Peyer's patch (tissue), 4 donors: ENCODE measurements around the gene CYB5B. TPM values are rescaled to one million over a fixed set of nuclear protein-coding genes. Genes with fewer than 3 reads are reported as not detected.

Source experiments
- DNase-seq, 3 donors: peaks; one replicate each; pipeline ENCODE4 v3.0.0-alpha.2; 2017 to 2019
- H3K27ac ChIP-seq, 4 donors: fragments of 200-600 bp; sonication (generic); one replicate each; pipeline ENCODE4 v1.5.1; 2016 to 2019
- H3K27me3 ChIP-seq, 2 donors: fragments of 200-600 bp; sonication (generic); one replicate each; pipeline ENCODE4 v1.5.1; 2019
- H3K36me3 ChIP-seq, 3 donors: fragments of 200-600 bp; sonication (generic); one replicate each; pipeline ENCODE4 v1.5.1; 2016 to 2019
- H3K4me1 ChIP-seq, 4 donors: fragments of 200-600 bp; sonication (generic); one replicate each; pipeline ENCODE4 v1.5.1; 2016 to 2019
- H3K4me3 ChIP-seq, 4 donors: fragments of 200-600 bp; sonication (generic); 1 replicate in 3 of 4; 2 replicates in 1 of 4; pipeline ENCODE4 v1.5.1; 2016 to 2019; ENCODE audit warnings: mild to moderate bottlenecking in 1 of 4
- H3K9me3 ChIP-seq, 4 donors: fragments of 200-600 bp; sonication (generic); one replicate each; pipeline ENCODE4 v1.5.1; 2016 to 2019; ENCODE audit warnings: mild to moderate bottlenecking in 1 of 4
- POLR2A ChIP-seq, 2 donors: fragments of 450-650 bp; IDR thresholded peaks; one replicate each; pipeline ENCODE4 v1.5.1; 2017; ENCODE audit warnings: antibody characterized with exemption in 2 of 2, mild to moderate bottlenecking in 2 of 2, moderate library complexity in 2 of 2
- total RNA-seq, 4 donors: library from RNA; depleted of rRNA; stranded (reverse); fragments of >200 nt; gene quantifications; one replicate each; pipeline ENCODE4 v1.1.0, GENCODE V29; 2016
- TF ChIP-seq, protein P1 (sequence below), 6 experiments: fragments of 450-650 bp in 4 of 6; fragments of 200-600 bp in 2 of 6; sonication (generic) in 1 of 6; IDR thresholded peaks; one replicate each; pipeline ENCODE4 v1.5.1; 2017 to 2019; ENCODE audit warnings: antibody characterized with exemption in 6 of 6, mild to moderate bottlenecking in 3 of 6, moderate library complexity in 1 of 6

Gene CYB5B
- total RNA-seq, 4 donors from 2014 or later, result 62.7 to 95.7 (median 65.7) TPM

DNA sequence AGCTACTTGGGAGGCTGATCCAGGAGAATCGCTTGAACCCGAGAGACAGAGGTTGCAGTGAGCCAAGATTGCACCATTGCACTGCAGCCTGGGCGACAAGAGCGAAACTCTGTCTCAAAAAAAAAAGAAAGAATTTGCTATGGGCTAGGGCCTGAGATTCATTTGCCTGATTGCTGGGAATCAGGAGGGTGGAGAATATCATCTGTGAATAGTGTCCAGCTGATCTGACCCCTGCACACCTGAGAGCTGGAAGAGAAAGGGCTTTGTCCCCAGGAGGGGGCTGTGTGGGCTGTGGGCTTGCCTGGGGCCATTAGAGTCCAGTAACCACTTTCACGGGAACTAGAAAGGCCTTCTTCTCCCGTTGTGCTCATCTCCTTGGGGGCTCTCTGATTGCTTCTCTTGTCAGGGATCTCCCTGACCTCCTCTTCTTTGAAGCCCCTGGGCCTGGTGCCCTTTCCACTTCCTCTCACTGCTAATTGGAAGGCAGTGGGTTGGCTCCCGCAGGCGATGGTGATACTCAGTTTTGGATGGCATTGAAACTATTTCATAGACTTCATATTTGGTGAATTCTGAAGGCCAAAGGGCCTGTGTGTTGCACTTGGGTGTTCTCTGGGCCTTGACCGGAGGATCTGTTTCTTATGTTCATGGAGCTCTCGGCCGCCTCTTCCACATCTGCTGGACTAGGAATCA lies 75.3 kb downstream of the CYB5B start:
- TF ChIP-seq, protein P1, sequence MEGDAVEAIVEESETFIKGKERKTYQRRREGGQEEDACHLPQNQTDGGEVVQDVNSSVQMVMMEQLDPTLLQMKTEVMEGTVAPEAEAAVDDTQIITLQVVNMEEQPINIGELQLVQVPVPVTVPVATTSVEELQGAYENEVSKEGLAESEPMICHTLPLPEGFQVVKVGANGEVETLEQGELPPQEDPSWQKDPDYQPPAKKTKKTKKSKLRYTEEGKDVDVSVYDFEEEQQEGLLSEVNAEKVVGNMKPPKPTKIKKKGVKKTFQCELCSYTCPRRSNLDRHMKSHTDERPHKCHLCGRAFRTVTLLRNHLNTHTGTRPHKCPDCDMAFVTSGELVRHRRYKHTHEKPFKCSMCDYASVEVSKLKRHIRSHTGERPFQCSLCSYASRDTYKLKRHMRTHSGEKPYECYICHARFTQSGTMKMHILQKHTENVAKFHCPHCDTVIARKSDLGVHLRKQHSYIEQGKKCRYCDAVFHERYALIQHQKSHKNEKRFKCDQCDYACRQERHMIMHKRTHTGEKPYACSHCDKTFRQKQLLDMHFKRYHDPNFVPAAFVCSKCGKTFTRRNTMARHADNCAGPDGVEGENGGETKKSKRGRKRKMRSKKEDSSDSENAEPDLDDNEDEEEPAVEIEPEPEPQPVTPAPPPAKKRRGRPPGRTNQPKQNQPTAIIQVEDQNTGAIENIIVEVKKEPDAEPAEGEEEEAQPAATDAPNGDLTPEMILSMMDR (IDR thresholded peaks at IDR 0.05), result no peak
- TF ChIP-seq POLR2A (IDR thresholded peaks at IDR 0.05), result no peak
- Histone ChIP-seq H3K36me3 (no peaks in the 10 kb centered on the region), H3K9me3 (no peaks in the 10 kb centered on the region), H3K4me1 (no peaks in the 10 kb centered on the region), H3K27me3 (no peaks in the 10 kb centered on the region), H3K27ac (no peak overlapping the region), H3K4me3 (no peak overlapping the region)
- no peak for DNase-seq

DNA sequence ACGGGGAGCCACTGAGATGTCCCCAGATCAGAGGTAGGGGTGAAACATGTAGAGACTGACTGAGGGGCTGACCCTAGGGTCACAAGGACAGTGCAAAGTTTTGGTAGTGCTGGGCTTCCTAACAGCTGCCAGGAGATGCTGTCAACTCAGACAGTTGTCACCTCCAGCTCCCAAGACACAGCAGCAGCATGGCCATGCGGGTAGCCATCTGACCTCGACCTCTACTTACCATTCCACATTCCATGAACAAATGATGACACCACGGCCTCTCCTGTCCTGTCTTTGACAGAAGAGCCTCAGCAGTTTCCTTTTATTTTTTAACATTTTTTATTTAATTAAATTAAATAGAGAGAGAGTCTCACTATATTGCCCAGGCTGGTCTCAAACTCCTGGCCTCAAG lies 76.1 kb downstream of the CYB5B start:
- no peaks in the 10 kb centered on the region for H3K4me1 ChIP-seq
- no peaks in the 10 kb centered on the region for H3K9me3 ChIP-seq
- H3K27ac ChIP-seq, result no peak overlapping the region
- no peaks in the 10 kb centered on the region for H3K27me3 ChIP-seq
- no peak overlapping the region for H3K4me3 ChIP-seq
- DNase-seq, result no peak
- no peaks in the 10 kb centered on the region for H3K36me3 ChIP-seq
- TF ChIP-seq POLR2A (IDR thresholded peaks at IDR 0.05), result no peak
- TF ChIP-seq, protein P1 (IDR thresholded peaks at IDR 0.05), result no peak

DNA sequence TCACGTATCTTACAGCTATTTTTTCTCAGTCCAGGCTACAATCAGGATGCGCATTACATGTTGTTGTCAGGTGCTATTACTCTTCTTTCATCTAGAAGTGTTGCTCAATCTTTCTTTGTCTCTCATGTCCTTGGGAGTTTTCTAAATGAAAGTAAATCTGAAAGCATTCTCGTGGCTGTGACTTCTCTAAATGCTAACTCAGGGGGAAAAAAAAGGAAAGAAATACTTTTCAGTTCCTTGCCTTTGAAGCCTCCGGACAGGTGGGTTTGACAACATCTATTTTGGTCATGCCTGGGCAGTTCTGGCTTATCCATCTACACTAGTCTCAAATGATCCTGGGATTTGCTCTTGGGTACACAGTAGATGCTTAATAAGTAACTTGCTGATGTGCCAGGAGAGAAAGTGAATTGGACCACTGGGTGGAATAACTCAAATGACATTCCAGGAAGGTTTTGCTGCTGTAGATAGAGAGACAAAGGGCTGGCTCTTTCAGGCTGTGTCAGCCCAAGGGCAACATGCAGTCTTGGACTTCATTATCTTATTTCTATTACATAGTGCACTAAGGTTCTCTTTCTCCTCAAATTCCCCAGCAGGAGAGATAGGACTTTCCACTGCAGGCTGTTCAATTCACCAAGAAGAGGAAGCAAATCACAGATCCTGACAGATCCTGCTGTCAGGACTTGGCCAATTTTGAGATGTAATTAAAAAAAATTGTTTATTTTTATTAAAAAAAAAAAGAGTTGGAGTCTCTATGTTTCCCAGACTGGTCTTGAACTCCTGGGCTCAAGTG lies 77.7 kb downstream of the CYB5B start:
- Histone ChIP-seq H3K27ac (no peak overlapping the region), H3K4me3 (no peak overlapping the region)
- no peak for DNase-seq

DNA sequence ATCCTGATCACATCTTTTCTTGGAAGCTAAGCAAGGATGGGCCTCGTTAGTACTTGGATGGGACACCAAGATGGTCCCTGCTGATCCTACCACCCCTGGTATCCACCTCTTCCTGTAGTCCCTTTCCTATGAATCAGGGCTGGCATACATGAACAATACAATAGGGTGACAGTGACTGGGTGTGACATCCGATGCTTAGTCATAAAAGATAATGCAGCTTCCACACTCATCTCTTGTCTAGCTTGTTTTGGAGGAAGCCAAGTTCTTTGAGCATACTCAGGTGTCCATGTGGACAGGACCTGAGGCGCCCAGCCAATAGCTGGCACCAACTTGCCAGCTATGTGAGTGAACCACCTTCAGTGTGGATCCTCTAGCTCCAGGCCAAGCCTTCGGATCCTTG lies 78.8 kb downstream of the CYB5B start:
- Histone ChIP-seq H3K9me3 (no peaks in the 10 kb centered on the region), H3K27me3 (no peaks in the 10 kb centered on the region), H3K4me1 (no peaks in the 10 kb centered on the region), H3K36me3 (no peaks in the 10 kb centered on the region), H3K4me3 (no peak overlapping the region), H3K27ac (no peak overlapping the region)
- TF ChIP-seq, protein P1 (IDR thresholded peaks at IDR 0.05), result no peak
- TF ChIP-seq POLR2A (IDR thresholded peaks at IDR 0.05), result no peak
- DNase-seq, result no peak

More for the DNA sequence above, 77.7 kb downstream of the CYB5B start:
- Histone ChIP-seq H3K36me3 (no peaks in the 10 kb centered on the region), H3K9me3 (no peaks in the 10 kb centered on the region), H3K27me3 (no peaks in the 10 kb centered on the region), H3K4me1 (no peaks in the 10 kb centered on the region)
- TF ChIP-seq POLR2A (IDR thresholded peaks at IDR 0.05), result no peak
- TF ChIP-seq, protein P1 (IDR thresholded peaks at IDR 0.05), result no peak

DNA sequence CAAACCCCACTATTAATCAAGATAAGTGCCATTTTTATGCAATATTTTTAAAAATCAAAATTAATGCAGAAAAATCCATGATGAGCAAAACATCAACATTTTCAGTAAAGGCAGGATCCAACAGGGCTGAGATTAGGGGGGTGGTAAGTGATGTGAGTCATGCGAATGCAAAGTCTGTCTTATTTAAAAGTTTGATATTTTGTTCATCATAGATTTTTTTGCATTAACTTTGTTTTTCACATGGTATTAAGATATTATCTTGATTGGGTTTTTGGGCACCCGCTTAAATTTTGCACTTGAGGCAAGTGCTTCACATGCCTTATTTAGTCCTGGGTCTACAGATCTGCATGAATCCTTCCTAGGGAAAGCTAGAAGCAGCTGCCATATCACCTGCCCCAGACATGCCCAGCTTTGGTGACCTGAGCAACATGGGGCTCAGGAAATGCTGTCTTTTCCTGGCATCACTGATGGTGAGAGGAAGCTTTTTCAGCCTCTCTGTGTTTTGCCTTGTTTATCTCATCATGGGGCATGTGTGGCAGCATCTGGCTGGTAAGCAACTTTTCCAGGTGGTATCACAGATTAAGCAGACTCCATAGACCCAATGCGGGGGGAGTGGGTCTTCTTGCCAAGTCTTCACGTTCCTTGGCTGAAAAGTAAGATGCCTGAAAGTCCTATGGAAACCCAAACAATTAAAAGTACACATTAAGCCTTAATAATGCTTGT lies 83.8 kb downstream of the CYB5B start:
- Histone ChIP-seq H3K27ac (no peak overlapping the region), H3K36me3 (no peaks in the 10 kb centered on the region), H3K4me1 (no peaks in the 10 kb centered on the region), H3K27me3 (no peaks in the 10 kb centered on the region), H3K4me3 (no peak overlapping the region), H3K9me3 (no peaks in the 10 kb centered on the region)
- TF ChIP-seq POLR2A (IDR thresholded peaks at IDR 0.05), result no peak
- TF ChIP-seq, protein P1 (IDR thresholded peaks at IDR 0.05), result no peak
- no peak for DNase-seq
